Chondrocyte (in vitro differentiated cells): Measurements from ENCODE around the gene AGK. TPM values are rescaled to one million over a fixed set of nuclear protein-coding genes. Genes with fewer than 3 reads are reported as not detected.

Source experiments
- DNase-seq: peaks from one replicate; pipeline ENCODE4 v3.0.0; 2021; ENCODE audit warnings: mixed read lengths, low spot score
- H3K27ac Mint-ChIP-seq: one replicate; pipeline ENCODE4 v1.8.0; 2021; ENCODE audit warnings: mild to moderate bottlenecking, moderate library complexity, mixed read lengths; ENCODE audit not compliant: unreplicated experiment
- H3K27me3 Mint-ChIP-seq: 2 replicates; pipeline ENCODE4 v1.8.0; 2021; ENCODE audit warnings: low read depth, mixed read lengths
- H3K36me3 Mint-ChIP-seq: 2 replicates; pipeline ENCODE4 v1.8.0; 2021; ENCODE audit warnings: low read depth, mixed read lengths
- H3K4me1 Mint-ChIP-seq: 2 replicates; pipeline ENCODE4 v1.8.0; 2021; ENCODE audit warnings: low read depth, mild to moderate bottlenecking, mixed read lengths
- H3K4me3 Mint-ChIP-seq: one replicate; pipeline ENCODE4 v1.8.0; 2021; ENCODE audit warnings: mild to moderate bottlenecking, moderate library complexity, mixed read lengths; ENCODE audit not compliant: unreplicated experiment
- H3K9me3 Mint-ChIP-seq: 2 replicates; pipeline ENCODE4 v1.8.0; 2021; ENCODE audit warnings: low read depth, mixed read lengths
- CTCF ChIP-seq: fragments of 200-600 bp; sonication (generic); IDR thresholded peaks from 2 replicates; pipeline ENCODE4 v1.5.0; 2021; ENCODE audit warnings: antibody characterized with exemption, mild to moderate bottlenecking, moderate library complexity
- total RNA-seq: library from RNA; stranded (reverse); gene quantifications from 3 replicates; pipeline ENCODE4 v1.2.1, GENCODE V29; 2021

The AGK gene
- total RNA-seq, 1 donor from 2014 or later, result 22.1 TPM

- Mint-ChIP-seq H3K9me3 (peaks cover 4% of the 10 kb centered on the region), H3K27me3 (no peaks in the 10 kb centered on the region), H3K4me1 (no peaks in the 10 kb centered on the region), H3K4me3 (no peak overlapping the region), H3K27ac (no peak overlapping the region), H3K36me3 (peaks cover 11% of the 10 kb centered on the region)
- no peak for TF ChIP-seq CTCF
- DNase-seq, result no peak
These were observed 19.8 kb downstream of the AGK start for GRCh38 chr7:141571059-141571458.

GRCh38 chr7:141572175-141572574 lies 21.0 kb downstream of the AGK start:
- Mint-ChIP-seq H3K27me3 (no peaks in the 10 kb centered on the region), H3K36me3 (peaks cover 11% of the 10 kb centered on the region), H3K9me3 (peaks cover 8% of the 10 kb centered on the region), H3K4me1 (no peaks in the 10 kb centered on the region), H3K27ac (no peak overlapping the region), H3K4me3 (no peak overlapping the region)
- no peak for TF ChIP-seq CTCF
- DNase-seq, result no peak

GRCh38 chr7:141573511-141573910 lies 22.3 kb downstream of the AGK start:
- H3K27me3 Mint-ChIP-seq, result no peaks in the 10 kb centered on the region
- no peak for DNase-seq
- no peak overlapping the region for H3K27ac Mint-ChIP-seq
- peaks cover 11% of the 10 kb centered on the region for H3K36me3 Mint-ChIP-seq
- no peaks in the 10 kb centered on the region for H3K4me1 Mint-ChIP-seq
- H3K9me3 Mint-ChIP-seq, result peaks cover 8% of the 10 kb centered on the region
- no peak overlapping the region for H3K4me3 Mint-ChIP-seq
- TF ChIP-seq CTCF, result no peak

GRCh38 chr7:141575164-141575563 lies 24.0 kb downstream of the AGK start:
- DNase-seq, result no peak
- Mint-ChIP-seq H3K4me1 (no peaks in the 10 kb centered on the region), H3K36me3 (peaks cover 9% of the 10 kb centered on the region), H3K27ac (no peak overlapping the region), H3K4me3 (no peak overlapping the region), H3K9me3 (peaks cover 8% of the 10 kb centered on the region), H3K27me3 (no peaks in the 10 kb centered on the region)
- no peak for TF ChIP-seq CTCF

GRCh38 chr7:141575654-141576448 lies 24.6 kb downstream of the AGK start:
- Mint-ChIP-seq H3K4me1 (no peaks in the 10 kb centered on the region), H3K36me3 (peaks cover 9% of the 10 kb centered on the region), H3K27me3 (no peaks in the 10 kb centered on the region), H3K9me3 (peaks cover 8% of the 10 kb centered on the region), H3K27ac (no peak overlapping the region), H3K4me3 (no peak overlapping the region)
- no peak for TF ChIP-seq CTCF
- DNase-seq, result no peak
